WERI-Rb-1 (cell line): ENCODE measurements around the gene NRG3.

Experiments used
- DNase-seq: peaks from one replicate; pipeline ENCODE4 v3.0.0-alpha.2; 2020
- H3K27ac ChIP-seq: fragments of 250-450 bp; sonication (Bioruptor Pico); 2 replicates; pipeline ENCODE4 v1.5.1; 2020; ENCODE audit warnings: mild to moderate bottlenecking, moderate library complexity
- H3K27me3 ChIP-seq: fragments of 250-450 bp; sonication (Bioruptor Pico); 2 replicates; pipeline ENCODE4 v1.5.1; 2021; ENCODE audit warnings: mild to moderate bottlenecking, low read depth, moderate library complexity; ENCODE audit not compliant: insufficient read depth, severe bottlenecking
- H3K36me3 ChIP-seq: fragments of 250-450 bp; sonication (Bioruptor Pico); 2 replicates; pipeline ENCODE4 v1.5.1; 2020; ENCODE audit warnings: mild to moderate bottlenecking, moderate library complexity
- H3K4me3 ChIP-seq: 2 replicates; pipeline ENCODE4 v1.5.1; 2011; ENCODE audit warnings: low read depth, mild to moderate bottlenecking, control low read depth, low read length
- H3K9me3 ChIP-seq: fragments of 250-450 bp; sonication (Bioruptor Pico); 2 replicates; pipeline ENCODE4 v1.5.1; 2021; ENCODE audit warnings: mild to moderate bottlenecking, moderate library complexity; ENCODE audit not compliant: severe bottlenecking
- CTCF ChIP-seq: IDR thresholded peaks from 2 replicates; pipeline ENCODE4 v1.5.1; 2011; ENCODE audit warnings: low read depth, mild to moderate bottlenecking, control low read depth, inconsistent platforms, low read length

NRG3 gene

GRCh38 chr10:82887488-82887887 is 1012.5 kb downstream of the NRG3 start:
- TF ChIP-seq CTCF, result no peak

DNA sequence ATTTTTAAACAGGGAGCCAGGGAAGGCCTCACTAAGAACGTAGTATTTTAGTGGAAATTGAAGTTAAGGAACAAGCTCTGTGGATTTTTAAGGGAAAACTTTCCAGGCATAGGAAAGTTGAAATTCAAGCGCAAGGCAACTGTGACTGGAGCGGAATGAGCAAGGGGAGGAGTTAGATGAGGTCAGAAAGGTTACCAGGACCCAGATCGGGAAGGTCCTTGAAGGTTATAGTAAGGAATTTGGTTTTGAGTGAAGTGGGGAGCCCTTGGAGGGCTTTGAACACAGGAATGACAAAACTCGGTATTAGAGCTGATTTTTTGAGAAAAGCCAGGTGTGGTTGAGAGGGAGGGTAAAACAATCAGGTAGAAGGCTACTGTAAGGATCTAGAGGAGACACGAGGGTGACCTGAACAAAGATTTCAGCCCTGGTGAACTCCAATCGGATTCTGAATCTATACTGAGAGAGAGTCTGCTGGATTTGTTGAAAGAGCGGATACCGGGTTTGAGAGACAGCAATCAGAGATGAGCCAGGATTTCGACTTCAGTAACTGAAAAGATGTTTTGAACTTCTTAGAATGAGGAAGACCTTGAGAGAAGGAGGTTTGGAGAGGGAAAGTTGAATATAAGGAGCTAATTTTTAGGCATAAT is 1013.9 kb downstream of the NRG3 start:
- no peak for DNase-seq
- H3K27me3 ChIP-seq, result no peaks in the 10 kb centered on the region
- H3K36me3 ChIP-seq, result no peaks in the 10 kb centered on the region
- no peaks in the 10 kb centered on the region for H3K9me3 ChIP-seq
- H3K27ac ChIP-seq, result no peak overlapping the region
- H3K4me3 ChIP-seq, result no peak overlapping the region
- TF ChIP-seq CTCF, result no peak

More at GRCh38 chr10:82887488-82887887, 1012.5 kb downstream of the NRG3 start:
- Histone ChIP-seq H3K9me3 (no peaks in the 10 kb centered on the region), H3K4me3 (no peak overlapping the region), H3K27me3 (no peaks in the 10 kb centered on the region), H3K27ac (no peak overlapping the region), H3K36me3 (no peaks in the 10 kb centered on the region)
- DNase-seq, result no peak

DNA sequence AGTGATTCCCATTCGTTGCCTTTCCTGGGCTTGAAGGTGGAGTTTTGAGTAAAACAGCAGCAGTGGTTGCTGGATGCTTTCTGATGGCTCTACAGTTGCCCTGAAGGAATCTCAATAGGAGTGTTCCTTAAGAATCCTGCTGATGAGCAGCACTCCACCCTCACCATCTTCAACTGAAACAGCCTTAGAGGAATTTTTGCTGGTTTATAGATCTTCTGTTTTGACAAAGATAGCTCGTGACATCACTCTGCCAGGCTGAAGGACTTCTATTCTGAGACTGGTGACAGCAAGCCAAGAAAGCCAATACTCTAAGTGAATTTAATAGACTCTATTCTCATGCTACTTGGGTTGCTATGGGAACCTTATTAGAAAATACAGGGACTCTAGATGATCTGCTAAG is 1014.7 kb downstream of the NRG3 start:
- TF ChIP-seq CTCF, result no peak
- Histone ChIP-seq H3K9me3 (no peaks in the 10 kb centered on the region), H3K4me3 (no peak overlapping the region), H3K36me3 (no peaks in the 10 kb centered on the region), H3K27ac (no peak overlapping the region), H3K27me3 (no peaks in the 10 kb centered on the region)
- no peak for DNase-seq

DNA sequence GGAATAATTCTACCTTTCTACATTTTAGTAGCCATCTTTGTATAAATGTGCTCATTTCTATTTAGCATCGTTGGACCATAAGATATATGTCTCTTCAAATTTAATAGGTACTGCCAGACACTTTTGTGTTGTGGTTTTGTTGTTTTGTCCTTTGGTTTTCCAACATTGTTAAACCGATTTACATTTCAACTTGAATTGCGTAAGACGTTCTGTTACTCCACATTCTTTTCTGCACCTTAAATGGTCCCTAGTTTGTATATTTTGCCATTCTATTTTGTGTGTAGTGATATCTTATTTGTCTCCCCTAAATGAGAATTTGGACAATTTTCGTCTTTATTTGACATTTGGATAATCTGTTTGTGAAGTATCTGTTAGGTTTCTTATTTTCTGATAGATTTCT is 1015.6 kb downstream of the NRG3 start:
- Histone ChIP-seq H3K36me3 (no peaks in the 10 kb centered on the region), H3K27me3 (no peaks in the 10 kb centered on the region), H3K9me3 (no peaks in the 10 kb centered on the region), H3K27ac (no peak overlapping the region), H3K4me3 (no peak overlapping the region)
- DNase-seq, result no peak
- no peak for TF ChIP-seq CTCF

DNA sequence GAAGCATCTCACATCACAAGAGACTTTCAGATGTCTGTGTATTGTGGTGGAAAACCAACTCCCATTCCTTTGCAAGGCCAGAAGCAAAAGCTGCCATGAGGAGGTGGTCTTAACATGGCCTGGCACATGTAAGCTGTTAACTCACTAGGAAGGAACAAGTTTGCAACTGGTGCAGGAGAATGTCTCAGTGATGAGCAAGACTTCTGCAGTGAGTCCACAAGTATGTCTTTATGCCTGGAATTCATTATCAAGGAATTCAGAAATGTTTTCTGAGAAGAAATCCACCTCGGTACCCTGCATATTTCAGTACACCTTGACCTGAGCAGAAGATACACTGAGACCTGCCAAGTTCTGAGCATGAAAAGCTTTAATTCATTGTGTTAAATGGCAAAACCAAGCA is 1033.1 kb downstream of the NRG3 start:
- H3K27me3 ChIP-seq, result no peaks in the 10 kb centered on the region
- H3K9me3 ChIP-seq, result no peaks in the 10 kb centered on the region
- no peaks in the 10 kb centered on the region for H3K36me3 ChIP-seq
- DNase-seq, result no peak
- no peak overlapping the region for H3K4me3 ChIP-seq
- TF ChIP-seq CTCF, result no peak
- no peak overlapping the region for H3K27ac ChIP-seq

DNA sequence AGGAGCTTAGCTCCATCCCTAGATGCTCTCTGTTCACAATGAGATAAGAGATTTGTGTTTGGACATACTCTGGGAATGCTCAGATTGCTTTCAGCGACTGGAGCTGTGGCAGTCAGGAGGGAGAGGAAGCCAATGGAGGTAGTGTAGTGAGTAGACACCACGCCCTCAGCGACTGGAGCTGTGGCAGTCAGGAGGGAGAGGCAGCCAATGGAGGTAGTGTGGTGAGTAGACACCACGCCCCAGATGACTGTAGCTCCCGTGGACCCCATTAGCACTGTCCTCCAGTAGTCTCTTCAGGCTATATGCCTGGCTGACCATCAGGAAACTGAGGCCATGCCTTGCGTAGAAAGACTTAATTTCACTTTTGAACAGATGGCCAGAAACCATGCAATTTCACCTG is 1033.8 kb downstream of the NRG3 start:
- H3K27me3 ChIP-seq, result no peaks in the 10 kb centered on the region
- H3K36me3 ChIP-seq, result no peaks in the 10 kb centered on the region
- H3K9me3 ChIP-seq, result no peaks in the 10 kb centered on the region
- TF ChIP-seq CTCF, result no peak
- H3K27ac ChIP-seq, result no peak overlapping the region
- no peak overlapping the region for H3K4me3 ChIP-seq
- no peak for DNase-seq
